SU-DHL-6 (cell line): ENCODE data around the gene HS2ST1.

Experiments
- CTCF ChIP-seq: fragments of 200-600 bp; sonication (generic); IDR thresholded peaks from one replicate; pipeline ENCODE4 v1.5.1; 2017; ENCODE audit warnings: antibody characterized with exemption, mild to moderate bottlenecking, low read length, moderate library complexity; ENCODE audit not compliant: insufficient read depth, poor library complexity, severe bottlenecking
- EZH2phosphoT487 ChIP-seq: fragments of 200-600 bp; sonication (generic), shearing (Covaris generic); conservative IDR thresholded peaks from 2 replicates; pipeline ENCODE4 v1.6.1; 2018; ENCODE audit warnings: mild to moderate bottlenecking, antibody characterized with exemption, low read length, moderate library complexity, mixed read lengths

GRCh38 chr1:87146986-87147385, 232.6 kb downstream of the HS2ST1 start:
- TF ChIP-seq CTCF (no peak), EZH2phosphoT487 (no peak)
